ENCODE data around the gene PACS2.

The PACS2 gene

DNA sequence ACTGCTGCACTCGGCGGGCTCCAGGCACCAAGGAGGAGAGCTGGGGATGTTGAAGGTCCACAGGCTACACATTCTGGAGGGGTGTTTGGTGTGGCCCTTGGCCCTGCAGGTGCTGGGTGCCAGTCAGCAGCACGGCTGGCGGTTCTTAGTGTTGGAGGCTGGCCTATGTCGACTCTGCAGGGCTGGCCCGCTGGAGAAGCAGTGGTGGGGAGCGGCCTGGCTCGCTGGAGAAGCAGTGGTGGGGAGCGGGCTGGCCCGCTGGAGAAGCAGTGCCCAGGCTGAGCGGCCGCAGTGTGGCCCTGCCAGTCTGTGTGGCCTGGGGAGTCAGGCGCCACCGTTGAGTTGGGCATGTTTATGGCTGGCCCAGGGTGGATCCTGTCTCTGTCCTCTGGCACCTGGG is 132.4 kb downstream of the PACS2 start (continued):
- TF ChIP-seq, protein P1, sequence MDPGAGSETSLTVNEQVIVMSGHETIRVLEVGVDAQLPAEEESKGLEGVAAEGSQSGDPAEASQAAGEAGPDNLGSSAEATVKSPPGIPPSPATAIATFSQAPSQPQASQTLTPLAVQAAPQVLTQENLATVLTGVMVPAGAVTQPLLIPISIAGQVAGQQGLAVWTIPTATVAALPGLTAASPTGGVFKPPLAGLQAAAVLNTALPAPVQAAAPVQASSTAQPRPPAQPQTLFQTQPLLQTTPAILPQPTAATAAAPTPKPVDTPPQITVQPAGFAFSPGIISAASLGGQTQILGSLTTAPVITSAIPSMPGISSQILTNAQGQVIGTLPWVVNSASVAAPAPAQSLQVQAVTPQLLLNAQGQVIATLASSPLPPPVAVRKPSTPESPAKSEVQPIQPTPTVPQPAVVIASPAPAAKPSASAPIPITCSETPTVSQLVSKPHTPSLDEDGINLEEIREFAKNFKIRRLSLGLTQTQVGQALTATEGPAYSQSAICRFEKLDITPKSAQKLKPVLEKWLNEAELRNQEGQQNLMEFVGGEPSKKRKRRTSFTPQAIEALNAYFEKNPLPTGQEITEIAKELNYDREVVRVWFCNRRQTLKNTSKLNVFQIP (CRISPR knock-in tag; IDR thresholded peaks at IDR 0.05; ENCODE audit: borderline replicate concordance, low read depth): no peak
- TF ChIP-seq SNAI2 (CRISPR knock-in tag; IDR thresholded peaks at IDR 0.05) (no peak), TCF4 (CRISPR knock-in tag; IDR thresholded peaks at IDR 0.05; ENCODE audit: borderline replicate concordance) (no peak), ESRRG (CRISPR knock-in tag; IDR thresholded peaks at IDR 0.05) (no peak), RARB (CRISPR knock-in tag; IDR thresholded peaks at IDR 0.05) (no peak), ZNF565 (CRISPR knock-in tag; conservative IDR thresholded peaks at IDR 0.05; ENCODE audit: low read depth) (no peak), ARNTL (CRISPR knock-in tag; IDR thresholded peaks at IDR 0.05; ENCODE audit: borderline replicate concordance, low read depth) (no peak), PPARA (CRISPR knock-in tag; IDR thresholded peaks at IDR 0.05; ENCODE audit: borderline replicate concordance) (no peak), TOX (CRISPR knock-in tag; IDR thresholded peaks at IDR 0.05; ENCODE audit: borderline replicate concordance) (no peak), OSR1 (CRISPR knock-in tag; IDR thresholded peaks at IDR 0.05) (no peak)
